Activated CD4-positive, alpha-beta T cell treated with anti-CD3 and anti-CD28 coated beads, Interleukin-2, amount 10 ng/mL, durations not matched to agents 7 days and 5 days (primary cell): ENCODE measurements around the gene RAB27B. TPM values are rescaled to one million over a fixed set of nuclear protein-coding genes. Genes with fewer than 3 reads are reported as not detected.

Source experiments
- CTCF ChIA-PET: fragments of 350-600 bp; sonication (Branson Sonifier 250); formaldehyde crosslinking; loops from one replicate; lab custom pipeline; 2021; ENCODE audit warnings: antibody characterized with exemption; lab: Charles Lee
- POLR2A ChIA-PET: fragments of 350-600 bp; sonication (Branson Sonifier 250); formaldehyde crosslinking; loops from one replicate; lab custom pipeline; 2021; ENCODE audit warnings: antibody characterized with exemption; lab: Charles Lee
- DNase-seq: peaks from one replicate; pipeline ENCODE4 v3.0.0-alpha.2; 2020
- H3K27ac Mint-ChIP-seq: one replicate; pipeline ENCODE4 v1.8.0; 2021; ENCODE audit warnings: mild to moderate bottlenecking, moderate library complexity, mixed read lengths
- H3K27me3 Mint-ChIP-seq: one replicate; pipeline ENCODE4 v1.8.0; 2021; ENCODE audit warnings: mixed read lengths
- H3K36me3 Mint-ChIP-seq: one replicate; pipeline ENCODE4 v1.8.0; 2021; ENCODE audit warnings: low read depth, mixed read lengths
- H3K4me1 Mint-ChIP-seq: one replicate; pipeline ENCODE4 v1.8.0; 2021; ENCODE audit warnings: mixed read lengths
- H3K4me3 Mint-ChIP-seq: one replicate; pipeline ENCODE4 v1.8.0; 2021; ENCODE audit warnings: mild to moderate bottlenecking, moderate library complexity, mixed read lengths
- H3K9me3 Mint-ChIP-seq: one replicate; pipeline ENCODE4 v1.8.0; 2021; ENCODE audit warnings: mixed read lengths
- total RNA-seq, 2 experiments: library from RNA; stranded (reverse); gene quantifications; one replicate each; pipeline ENCODE4 v1.2.3, GENCODE V29; 2021

The RAB27B gene
- total RNA-seq, 2 experiments from 2014 or later, result 4.8 to 5.2 TPM

DNA sequence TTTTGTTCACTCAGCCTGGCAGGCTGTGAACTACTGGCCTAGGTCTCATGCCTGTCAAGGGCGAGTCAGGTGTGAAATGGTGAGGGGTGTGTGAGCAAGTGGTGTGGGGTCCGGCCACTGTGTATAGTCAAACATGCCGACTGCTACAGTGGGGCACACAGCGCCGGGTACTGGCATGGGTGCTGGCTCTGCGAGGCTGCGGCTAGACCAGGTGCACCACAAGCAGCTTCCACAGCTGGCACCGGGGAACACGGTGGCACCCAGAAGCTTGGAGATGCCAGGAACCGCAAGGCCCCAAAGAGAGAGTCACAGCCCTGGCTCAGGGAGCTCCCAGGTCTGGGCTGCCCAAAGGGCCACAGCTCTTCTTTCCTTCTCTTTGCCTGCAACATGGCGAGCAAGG is 81.3 kb downstream of the RAB27B start:
- no peak overlapping the region for H3K27ac Mint-ChIP-seq
- CTCF ChIA-PET, result interaction anchor here (0.5 kb wide), 1 partner anchor 73 kb away, joined by 3 read pairs; no protein-coding TSS in a partner anchor
- peaks cover 3% of the 10 kb centered on the region for H3K4me1 Mint-ChIP-seq
- H3K9me3 Mint-ChIP-seq, result no peaks in the 10 kb centered on the region
- H3K36me3 Mint-ChIP-seq, result no peaks in the 10 kb centered on the region
- no peak for DNase-seq
- POLR2A ChIA-PET, result no interaction called here
- H3K4me3 Mint-ChIP-seq, result no peak overlapping the region
- H3K27me3 Mint-ChIP-seq, result peaks cover 7% of the 10 kb centered on the region

DNA sequence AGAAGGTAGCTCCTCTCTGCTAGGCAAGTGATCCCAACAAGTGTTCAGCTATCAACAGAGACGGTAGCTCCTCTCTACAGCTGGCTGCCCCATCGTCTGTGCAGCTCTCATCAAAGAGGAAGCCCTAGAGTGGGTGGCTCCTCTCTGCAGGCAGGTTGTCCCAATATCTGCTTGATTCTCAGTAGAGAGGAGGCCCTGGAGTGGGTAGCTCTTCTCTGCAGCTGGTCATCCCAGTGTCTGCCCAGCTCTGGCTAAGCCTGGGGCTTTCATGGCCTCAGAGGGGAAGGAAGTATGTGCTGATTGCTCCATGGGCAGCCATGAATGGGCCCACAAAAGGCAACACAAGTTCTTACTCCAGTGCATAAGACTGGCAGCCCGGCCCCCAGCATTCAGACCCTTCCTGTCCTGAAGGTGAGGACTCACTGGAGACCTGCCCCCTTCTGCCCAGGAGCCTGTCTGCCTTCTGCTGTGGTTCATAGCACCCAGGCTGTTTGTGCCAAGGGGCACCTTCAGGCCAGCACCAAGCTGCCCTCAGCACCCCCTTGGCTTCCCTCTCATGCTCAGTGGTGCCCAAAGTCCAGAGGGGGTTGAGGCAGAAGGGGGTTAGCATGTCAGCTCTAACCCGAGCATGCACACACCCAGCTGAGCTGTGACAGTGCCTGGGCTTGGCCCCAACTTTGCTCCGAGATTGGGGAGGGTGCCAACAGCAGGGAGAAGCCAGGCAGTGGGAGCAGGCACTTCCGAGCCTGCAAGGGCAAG is 82.1 kb downstream of the RAB27B start:
- Mint-ChIP-seq H3K9me3 (no peaks in the 10 kb centered on the region), H3K27me3 (peaks cover 7% of the 10 kb centered on the region), H3K27ac (no peak overlapping the region), H3K36me3 (no peaks in the 10 kb centered on the region), H3K4me3 (no peak overlapping the region), H3K4me1 (no peaks in the 10 kb centered on the region)
- ChIA-PET POLR2A (interaction anchor here (0.6 kb wide), 1 partner anchor 88 kb away, joined by 3 read pairs; no protein-coding TSS in a partner anchor), CTCF (interaction anchor here (0.5 kb wide), 1 partner anchor 72 kb away, joined by 3 read pairs; no protein-coding TSS in a partner anchor)
- no peak for DNase-seq

DNA sequence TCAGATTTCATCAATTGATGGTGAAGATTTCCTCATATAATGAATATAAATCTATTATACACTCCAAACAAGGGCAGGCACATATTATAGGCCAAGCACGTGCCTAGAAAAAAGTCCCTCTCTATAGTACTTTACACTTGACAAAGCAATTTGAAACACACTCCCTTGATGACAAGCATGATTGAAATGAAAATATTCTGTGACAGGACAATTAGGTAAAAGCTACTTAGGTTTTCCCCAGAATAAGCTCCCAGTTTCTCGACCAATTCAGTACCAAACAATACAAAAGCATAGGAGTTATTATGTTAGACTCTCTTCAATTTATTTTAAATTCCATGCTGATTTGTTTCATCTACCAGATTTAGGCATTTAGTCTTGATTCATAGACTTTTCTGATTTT is 83.3 kb downstream of the RAB27B start:
- CTCF ChIA-PET, result no interaction called here
- POLR2A ChIA-PET, result no interaction called here
- peaks cover 7% of the 10 kb centered on the region for H3K27me3 Mint-ChIP-seq
- no peak for DNase-seq
- no peaks in the 10 kb centered on the region for H3K9me3 Mint-ChIP-seq
- H3K4me1 Mint-ChIP-seq, result no peaks in the 10 kb centered on the region
- no peak overlapping the region for H3K27ac Mint-ChIP-seq
- no peaks in the 10 kb centered on the region for H3K36me3 Mint-ChIP-seq
- no peak overlapping the region for H3K4me3 Mint-ChIP-seq

DNA sequence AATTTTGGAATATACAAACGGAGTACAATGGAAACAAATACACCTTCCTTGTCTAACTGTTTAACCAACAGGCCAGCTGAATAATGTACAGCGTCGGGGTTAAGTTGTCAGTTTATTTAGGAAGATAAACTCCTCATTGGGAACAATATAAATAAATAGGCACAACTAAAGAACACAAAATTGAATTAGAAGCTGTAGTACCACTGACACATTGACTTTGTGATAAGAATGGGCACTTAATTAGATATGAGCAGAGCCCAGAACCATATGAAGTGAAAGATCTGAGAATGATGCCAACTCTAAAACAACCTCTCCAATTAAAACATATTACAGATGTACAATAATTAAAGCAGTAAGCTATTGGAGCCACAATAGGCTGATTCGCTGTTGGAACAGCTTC is 86.5 kb downstream of the RAB27B start:
- H3K4me3 Mint-ChIP-seq, result no peak overlapping the region
- DNase-seq, result no peak
- H3K4me1 Mint-ChIP-seq, result no peaks in the 10 kb centered on the region
- no peaks in the 10 kb centered on the region for H3K27me3 Mint-ChIP-seq
- ChIA-PET POLR2A (no interaction called here), CTCF (interaction anchor here (0.7 kb wide), 1 partner anchor 24 kb away, joined by 3 read pairs; no protein-coding TSS in a partner anchor)
- H3K27ac Mint-ChIP-seq, result no peak overlapping the region
- H3K9me3 Mint-ChIP-seq, result no peaks in the 10 kb centered on the region
- no peaks in the 10 kb centered on the region for H3K36me3 Mint-ChIP-seq

DNA sequence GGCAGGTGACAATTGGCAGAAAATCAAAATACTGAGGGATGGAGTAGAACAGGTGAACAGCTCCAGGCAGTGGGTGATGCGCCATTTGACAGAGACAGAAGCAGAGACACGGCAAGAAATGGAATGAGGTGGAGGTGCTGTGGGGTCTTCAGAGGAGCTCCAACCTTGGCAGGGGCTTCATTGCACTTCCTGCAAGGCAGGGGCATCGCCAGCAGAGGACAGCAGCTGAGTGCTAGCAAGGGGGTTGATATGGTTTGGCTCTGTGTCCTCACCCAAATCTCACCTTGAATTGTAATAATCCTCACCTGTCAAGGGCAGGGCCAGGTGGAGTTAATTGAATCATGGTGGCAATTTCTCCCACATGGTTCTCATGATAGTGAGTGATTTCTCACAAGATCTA is 88.2 kb downstream of the RAB27B start:
- no peaks in the 10 kb centered on the region for H3K36me3 Mint-ChIP-seq
- DNase-seq, result no peak
- no peak overlapping the region for H3K4me3 Mint-ChIP-seq
- no peak overlapping the region for H3K27ac Mint-ChIP-seq
- ChIA-PET CTCF (no interaction called here), POLR2A (no interaction called here)
- no peaks in the 10 kb centered on the region for H3K4me1 Mint-ChIP-seq
- no peaks in the 10 kb centered on the region for H3K27me3 Mint-ChIP-seq
- peaks cover 2% of the 10 kb centered on the region for H3K9me3 Mint-ChIP-seq

DNA sequence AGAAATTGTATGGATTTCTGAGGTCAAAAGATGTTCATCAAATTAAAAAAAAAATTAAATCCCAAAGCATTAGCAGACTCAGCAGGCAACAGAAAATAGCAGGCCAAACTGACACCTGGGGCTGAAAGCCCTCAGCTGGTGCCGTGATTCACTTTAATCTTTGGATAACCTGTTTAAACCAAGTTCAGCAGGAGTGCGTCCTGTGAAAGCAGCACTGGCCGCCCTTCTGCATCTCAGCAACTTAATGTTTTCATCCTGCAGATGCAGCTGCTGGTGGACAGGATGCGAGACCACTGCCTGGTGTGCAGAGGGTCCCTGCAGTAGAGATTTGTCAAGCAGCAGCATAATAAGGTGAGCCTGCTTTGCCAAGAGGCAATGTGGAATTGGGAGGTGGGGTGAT is 89.8 kb downstream of the RAB27B start:
- H3K4me3 Mint-ChIP-seq, result no peak overlapping the region
- ChIA-PET CTCF (no interaction called here), POLR2A (no interaction called here)
- H3K36me3 Mint-ChIP-seq, result no peaks in the 10 kb centered on the region
- DNase-seq, result no peak
- peaks cover 2% of the 10 kb centered on the region for H3K9me3 Mint-ChIP-seq
- H3K27ac Mint-ChIP-seq, result no peak overlapping the region
- H3K27me3 Mint-ChIP-seq, result no peaks in the 10 kb centered on the region
- no peaks in the 10 kb centered on the region for H3K4me1 Mint-ChIP-seq

DNA sequence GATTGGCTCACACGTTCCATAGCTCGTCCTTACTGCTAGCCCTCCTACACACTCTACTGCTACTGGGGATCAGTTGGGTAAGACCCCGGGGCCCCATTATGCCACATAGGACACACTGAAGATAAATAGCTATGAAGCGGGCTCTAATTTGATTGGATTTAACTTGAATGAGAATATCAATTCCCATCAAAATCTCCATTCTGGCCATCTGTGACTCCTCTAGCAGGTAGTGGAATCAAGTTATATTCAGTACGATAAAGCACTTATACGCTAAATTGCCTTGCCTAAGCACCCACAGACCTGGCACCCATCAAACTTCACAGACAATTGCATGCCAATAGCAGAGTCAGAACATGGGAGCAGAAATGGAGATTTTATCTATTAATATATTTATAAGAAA is 91.1 kb downstream of the RAB27B start:
- ChIA-PET POLR2A (no interaction called here), CTCF (interaction anchor here (0.6 to 1.0 kb wide), 2 partner anchors 32 to 48 kb away, joined by 3 read pairs; no protein-coding TSS in a partner anchor)
- H3K36me3 Mint-ChIP-seq, result no peaks in the 10 kb centered on the region
- H3K27me3 Mint-ChIP-seq, result no peaks in the 10 kb centered on the region
- H3K4me3 Mint-ChIP-seq, result no peak overlapping the region
- no peak for DNase-seq
- H3K27ac Mint-ChIP-seq, result no peak overlapping the region
- H3K4me1 Mint-ChIP-seq, result no peaks in the 10 kb centered on the region
- H3K9me3 Mint-ChIP-seq, result peaks cover 2% of the 10 kb centered on the region

DNA sequence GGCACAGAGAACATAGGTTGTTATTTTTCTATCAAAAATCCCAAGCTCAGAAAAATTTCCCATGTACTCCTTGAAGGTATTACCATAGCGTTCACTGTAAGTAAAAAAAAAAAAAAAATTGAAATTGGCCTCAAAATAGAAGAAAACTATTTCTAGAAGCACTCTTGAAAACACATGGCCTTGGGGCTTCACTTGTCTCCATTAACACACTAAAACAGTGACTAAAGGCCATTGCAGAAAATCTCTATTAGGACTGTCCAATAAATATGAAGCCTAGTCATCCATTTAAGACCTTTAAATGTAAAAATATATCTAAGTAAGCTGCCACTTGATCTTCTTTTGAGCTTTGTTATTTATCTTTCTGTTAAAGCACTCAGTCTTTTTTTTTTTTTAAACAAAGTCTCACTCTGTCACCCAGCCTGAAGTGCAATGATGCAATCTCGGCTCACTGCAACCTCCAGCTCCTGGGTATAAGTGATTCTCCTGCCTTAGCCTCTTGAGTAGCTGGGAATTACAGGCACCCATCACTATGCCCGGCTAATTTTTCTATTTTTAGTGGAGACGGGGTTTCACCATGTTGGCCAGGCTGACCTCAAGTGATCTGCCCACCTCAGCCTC is 95.2 kb downstream of the RAB27B start:
- ChIA-PET CTCF (interaction anchor here (0.7 kb wide), 2 partner anchors 10 to 76 kb away, joined by 3 to 4 read pairs; no protein-coding TSS in a partner anchor), POLR2A (no interaction called here)

DNA sequence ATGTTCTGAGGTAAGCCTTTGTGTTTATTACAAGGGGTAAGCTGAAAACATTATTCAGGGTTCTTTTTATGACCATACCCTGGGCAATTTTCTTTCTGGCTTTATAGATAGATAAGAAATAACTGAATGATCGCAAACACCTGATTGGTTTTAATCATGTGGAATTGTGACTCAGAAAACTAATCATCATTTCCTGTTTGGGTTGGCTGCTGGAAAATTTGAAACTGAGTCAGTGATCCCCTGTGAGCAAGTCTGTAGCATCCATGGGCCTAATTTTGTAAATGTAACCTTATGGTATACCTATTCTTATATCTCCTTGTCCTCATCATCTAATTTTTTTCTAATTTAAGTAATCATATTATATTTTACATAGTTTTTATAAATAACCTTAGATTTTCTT is 96.7 kb downstream of the RAB27B start:
- Mint-ChIP-seq H3K36me3 (no peaks in the 10 kb centered on the region), H3K9me3 (peaks cover 4% of the 10 kb centered on the region), H3K4me1 (no peaks in the 10 kb centered on the region), H3K27me3 (peaks cover 1% of the 10 kb centered on the region), H3K27ac (no peak overlapping the region), H3K4me3 (no peak overlapping the region)
- no peak for DNase-seq
- CTCF ChIA-PET, result no interaction called here
- POLR2A ChIA-PET, result no interaction called here

More for the DNA sequence above, 95.2 kb downstream of the RAB27B start:
- H3K4me3 Mint-ChIP-seq, result no peak overlapping the region
- H3K9me3 Mint-ChIP-seq, result peaks cover 4% of the 10 kb centered on the region
- no peaks in the 10 kb centered on the region for H3K36me3 Mint-ChIP-seq
- H3K4me1 Mint-ChIP-seq, result no peaks in the 10 kb centered on the region
- H3K27me3 Mint-ChIP-seq, result no peaks in the 10 kb centered on the region
- H3K27ac Mint-ChIP-seq, result no peak overlapping the region
- DNase-seq, result no peak

DNA sequence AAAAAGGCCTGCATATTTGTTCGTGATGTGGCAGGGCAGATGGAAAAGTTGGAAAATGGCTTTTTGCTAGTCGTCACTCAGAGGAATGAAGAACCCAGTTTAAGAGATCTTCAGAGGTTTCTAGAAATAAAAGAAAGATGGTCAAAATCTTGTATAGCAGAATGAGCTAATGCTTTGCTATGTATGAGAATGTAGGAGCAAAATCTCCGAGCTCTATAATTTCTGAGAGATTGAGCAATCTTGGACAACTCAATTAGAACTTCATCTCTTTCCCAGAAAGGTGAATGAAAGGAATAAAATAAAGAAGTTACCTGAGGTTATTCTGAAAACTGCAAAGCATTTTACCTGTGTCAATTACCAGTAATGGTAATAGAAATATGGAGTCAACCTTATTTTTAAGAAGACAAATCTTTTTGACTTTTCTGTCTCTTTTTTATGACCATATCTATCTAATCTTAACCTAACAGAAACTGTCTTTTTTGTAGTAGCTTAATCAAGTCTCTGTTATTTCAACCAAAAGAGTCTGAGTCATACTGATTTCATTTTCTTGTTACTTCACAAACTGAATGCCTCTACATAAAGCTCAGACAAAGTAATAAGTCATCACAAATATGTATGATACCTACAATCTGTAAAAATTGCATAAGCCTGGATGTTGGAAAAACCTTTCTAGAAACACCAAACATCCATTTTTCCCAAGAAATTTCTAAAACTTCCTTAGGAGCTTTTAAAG is 98.5 kb downstream of the RAB27B start:
- Mint-ChIP-seq H3K36me3 (no peaks in the 10 kb centered on the region), H3K27ac (no peak overlapping the region), H3K4me3 (no peak overlapping the region), H3K4me1 (no peaks in the 10 kb centered on the region), H3K9me3 (peaks cover 2% of the 10 kb centered on the region), H3K27me3 (peaks cover 1% of the 10 kb centered on the region)
- no peak for DNase-seq
- ChIA-PET POLR2A (no interaction called here), CTCF (no interaction called here)

DNA sequence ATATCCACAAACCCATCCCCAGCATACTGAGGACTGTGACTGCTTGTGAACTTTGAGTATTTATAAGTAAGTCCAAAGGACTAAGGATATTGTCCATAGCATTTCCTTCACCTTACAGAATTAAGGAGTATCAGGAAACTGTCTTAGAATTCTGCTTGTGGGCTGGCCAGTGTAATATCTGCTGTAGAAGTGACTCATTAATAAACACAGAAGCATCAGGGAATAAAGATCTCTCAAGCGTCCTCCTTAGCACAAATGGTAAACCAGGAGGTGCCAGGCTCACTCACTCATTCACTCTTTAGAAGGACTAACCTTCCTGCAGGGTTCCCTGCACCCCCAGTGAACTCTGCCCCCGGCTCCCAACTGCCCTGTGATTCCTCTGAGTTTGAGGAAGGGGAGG is 100.0 kb downstream of the RAB27B start:
- peaks cover 2% of the 10 kb centered on the region for H3K9me3 Mint-ChIP-seq
- no peaks in the 10 kb centered on the region for H3K4me1 Mint-ChIP-seq
- ChIA-PET CTCF (no interaction called here), POLR2A (no interaction called here)
- peaks cover 1% of the 10 kb centered on the region for H3K27me3 Mint-ChIP-seq
- no peaks in the 10 kb centered on the region for H3K36me3 Mint-ChIP-seq
- H3K4me3 Mint-ChIP-seq, result no peak overlapping the region
- H3K27ac Mint-ChIP-seq, result no peak overlapping the region
- DNase-seq, result no peak

DNA sequence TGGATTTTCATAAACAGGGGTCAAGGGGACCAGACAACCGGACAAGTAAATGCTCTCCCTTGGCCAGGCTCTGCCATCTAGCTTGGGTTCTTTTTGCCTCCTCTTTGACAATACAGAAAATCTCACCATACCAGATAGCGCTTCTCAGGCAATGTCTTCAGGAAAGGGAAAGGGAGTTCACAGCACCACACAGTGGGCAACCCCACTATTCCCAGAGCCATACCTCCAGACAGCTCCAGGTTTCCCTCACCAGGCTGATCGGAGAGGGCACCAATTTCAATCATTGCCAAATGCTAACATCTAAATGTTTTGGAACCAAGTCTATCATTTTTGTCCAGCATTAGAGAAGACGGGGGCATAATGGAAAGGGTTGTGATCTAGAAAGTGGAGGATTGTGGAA is 102.9 kb downstream of the RAB27B start:
- no peak overlapping the region for H3K4me3 Mint-ChIP-seq
- no peak overlapping the region for H3K27ac Mint-ChIP-seq
- no peaks in the 10 kb centered on the region for H3K4me1 Mint-ChIP-seq
- ChIA-PET CTCF (no interaction called here), POLR2A (no interaction called here)
- DNase-seq, result no peak
- H3K36me3 Mint-ChIP-seq, result no peaks in the 10 kb centered on the region
- H3K9me3 Mint-ChIP-seq, result no peaks in the 10 kb centered on the region
- peaks cover 1% of the 10 kb centered on the region for H3K27me3 Mint-ChIP-seq

DNA sequence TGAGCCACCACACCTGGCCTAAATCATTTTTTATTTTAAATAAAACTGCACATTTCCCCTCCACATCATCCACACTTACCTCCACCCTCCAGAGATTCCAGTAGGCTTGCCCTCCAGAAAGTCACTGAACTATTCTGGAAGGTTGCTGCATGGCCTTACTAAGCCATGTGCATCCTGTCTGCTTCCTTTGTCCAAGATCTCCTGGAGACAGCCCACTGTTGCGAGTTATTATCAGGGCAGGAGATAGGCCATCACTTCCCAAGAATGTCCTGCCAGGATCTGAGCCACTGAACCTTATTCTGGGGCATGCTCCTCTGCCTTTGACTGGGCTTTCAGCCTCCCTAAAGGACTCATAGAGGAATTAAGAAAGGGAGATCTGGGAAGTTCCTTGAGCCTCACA is 104.2 kb downstream of the RAB27B start:
- CTCF ChIA-PET, result no interaction called here
- Mint-ChIP-seq H3K27ac (no peak overlapping the region), H3K4me3 (no peak overlapping the region), H3K27me3 (peaks cover 1% of the 10 kb centered on the region), H3K9me3 (no peaks in the 10 kb centered on the region), H3K36me3 (no peaks in the 10 kb centered on the region), H3K4me1 (no peaks in the 10 kb centered on the region)
- DNase-seq, result no peak
- POLR2A ChIA-PET, result no interaction called here
